Ammon's horn (tissue), 1 donor: ENCODE measurements around the gene MBD6.
"Not testable (repeated sequence)": the region's sequence is repeated elsewhere in the genome, so short reads cannot be mapped to it uniquely, and the experiment has no call there.

Experiments used
- DNase-seq: peaks from one replicate; pipeline ENCODE4 v3.0.0-alpha.2; 2016; ENCODE audit warnings: low spot score

Gene MBD6

GRCh38 chr12:57515934-57516541 lies 6.6 kb upstream of the MBD6 start:
- DNase-seq, result no peak

GRCh38 chr12:57516617-57517153 lies 5.9 kb upstream of the MBD6 start:
- no peak for DNase-seq

GRCh38 chr12:57517187-57517586 lies 5.4 kb upstream of the MBD6 start:
- DNase-seq, result no peak

GRCh38 chr12:57517718-57518117 lies 4.9 kb upstream of the MBD6 start:
- DNase-seq, result not testable (repeated sequence)

GRCh38 chr12:57518176-57518919 lies 4.3 kb upstream of the MBD6 start:
- DNase-seq, result no peak

- no peak for DNase-seq
Measured at GRCh38 chr12:57518920-57519795, 3.5 kb upstream of the MBD6 start.

GRCh38 chr12:57519796-57520052 lies 2.9 kb upstream of the MBD6 start:
- no peak for DNase-seq

- peak; percentile 99 for DNase-seq
Measured at GRCh38 chr12:57520053-57520818, 2.4 kb upstream of the MBD6 start, which contains the start of gene DDIT3. DDIT3 (minus strand) TSS chr12:57520514; CDS start chr12:57517406, 3,108 bp downstream.

- DNase-seq, result peak; percentile 54
Measured at GRCh38 chr12:57521525-57522010, 1.1 kb upstream of the MBD6 start.

- DNase-seq, result peak; percentile 79
Measured at GRCh38 chr12:57522887-57523705, 472 bp downstream of the MBD6 start.

- no peak for DNase-seq
Measured at GRCh38 chr12:57523706-57524614, 1.3 kb downstream of the MBD6 start.

GRCh38 chr12:57524814-57525614 lies 2.4 kb downstream of the MBD6 start:
- DNase-seq, result no peak

GRCh38 chr12:57525615-57526383 lies 3.2 kb downstream of the MBD6 start:
- no peak for DNase-seq

GRCh38 chr12:57526477-57527126 lies 4.0 kb downstream of the MBD6 start:
- DNase-seq, result no peak

- no peak for DNase-seq
Measured at GRCh38 chr12:57527184-57527583, 4.6 kb downstream of the MBD6 start.

GRCh38 chr12:57528176-57528575 lies 5.6 kb downstream of the MBD6 start:
- no peak for DNase-seq

GRCh38 chr12:57528831-57529555 lies 6.4 kb downstream of the MBD6 start:
- no peak for DNase-seq
